Osteoblast (primary cell): Measurements from ENCODE around the gene ALDH8A1. TPM values are rescaled to one million over a fixed set of nuclear protein-coding genes. Genes with fewer than 3 reads are reported as not detected.

Experiments used
- DNase-seq: peaks from one replicate; pipeline ENCODE4 v3.0.0; 2011; ENCODE audit warnings: low spot score, mixed read lengths; ENCODE audit not compliant: insufficient read length; ENCODE audit errors: missing footprints
- H2AFZ ChIP-seq: 2 replicates; pipeline ENCODE4 v1.6.0; 2011; ENCODE audit warnings: mild to moderate bottlenecking, low read length
- H3K27ac ChIP-seq: 2 replicates; pipeline ENCODE4 v1.5.1; 2011; ENCODE audit warnings: mild to moderate bottlenecking, low read depth, low read length, moderate library complexity
- H3K27me3 ChIP-seq: 2 replicates; pipeline ENCODE4 v1.6.0; 2012; ENCODE audit warnings: mild to moderate bottlenecking, control low read depth, inconsistent platforms, low read length, moderate library complexity; ENCODE audit not compliant: insufficient read depth
- H3K36me3 ChIP-seq: 2 replicates; pipeline ENCODE4 v1.5.1; 2011; ENCODE audit warnings: mild to moderate bottlenecking, low read length, control low read depth, moderate library complexity; ENCODE audit not compliant: insufficient read depth
- H3K4me1 ChIP-seq: 2 replicates; pipeline ENCODE4 v1.5.1; 2011; ENCODE audit warnings: mild to moderate bottlenecking, low read length, control low read depth, moderate library complexity; ENCODE audit not compliant: insufficient read depth
- H3K4me2 ChIP-seq: 2 replicates; pipeline ENCODE4 v1.6.0; 2011; ENCODE audit warnings: mild to moderate bottlenecking, low read length; ENCODE audit not compliant: insufficient read depth
- H3K4me3 ChIP-seq: fragments of 200-600 bp; sonication (generic); 3 replicates; pipeline ENCODE4 v1.5.1; 2012; ENCODE audit warnings: mild to moderate bottlenecking, low read length, inconsistent platforms; ENCODE audit not compliant: insufficient read depth
- H3K79me2 ChIP-seq: 2 replicates; pipeline ENCODE4 v1.6.0; 2012; ENCODE audit warnings: mild to moderate bottlenecking, low read length, control low read depth, inconsistent platforms; ENCODE audit not compliant: insufficient read depth
- H3K9me3 ChIP-seq: 2 replicates; pipeline ENCODE4 v1.5.1; 2011; ENCODE audit warnings: low read depth, low read length, control low read depth
- H4K20me1 ChIP-seq: 2 replicates; pipeline ENCODE4 v1.6.0; 2012; ENCODE audit warnings: mild to moderate bottlenecking, low read length, control low read depth; ENCODE audit not compliant: insufficient read depth
- total RNA-seq: library from RNA; depleted of rRNA; stranded (reverse); fragments of >200 nt; gene quantifications from 2 replicates; pipeline ENCODE4 v1.2.3, GENCODE V29; 2012
- TF ChIP-seq, protein P1 (sequence below): IDR thresholded peaks from 2 replicates; pipeline ENCODE4 v1.5.1; 2011; ENCODE audit warnings: mild to moderate bottlenecking, low read depth, low read length, moderate library complexity; ENCODE audit errors: extremely low read depth

ALDH8A1 gene
- total RNA-seq, 1 donor, result under 0.01 TPM

DNA sequence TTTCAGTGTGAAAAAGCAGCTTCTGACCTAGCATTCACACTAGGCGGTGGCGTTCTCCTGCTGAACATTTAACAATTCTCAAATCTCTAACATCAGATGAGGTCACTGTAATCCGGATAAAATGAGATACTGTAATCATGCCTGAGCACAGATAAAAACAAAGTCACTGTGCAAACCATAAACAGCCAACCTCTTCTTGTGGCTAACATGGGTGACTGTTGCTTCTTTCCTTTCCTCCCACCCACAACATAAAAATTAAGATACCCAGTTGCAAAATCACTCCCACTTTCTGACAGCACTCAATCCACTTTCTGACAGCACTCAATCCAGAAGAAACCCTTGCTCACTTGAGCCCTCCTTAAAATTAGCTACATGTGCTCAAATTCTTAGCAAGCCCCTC is 11.5 kb upstream of the ALDH8A1 start:
- Histone ChIP-seq H3K27ac (no peak overlapping the region), H4K20me1 (no peaks in the 10 kb centered on the region), H3K27me3 (no peaks in the 10 kb centered on the region), H3K9me3 (no peaks in the 10 kb centered on the region), H3K36me3 (peaks cover 21% of the 10 kb centered on the region), H3K4me3 (no peak overlapping the region), H2AFZ (no peak overlapping the region), H3K4me2 (no peak overlapping the region), H3K4me1 (no peaks in the 10 kb centered on the region), H3K79me2 (no peaks in the 10 kb centered on the region)
- TF ChIP-seq, protein P1, sequence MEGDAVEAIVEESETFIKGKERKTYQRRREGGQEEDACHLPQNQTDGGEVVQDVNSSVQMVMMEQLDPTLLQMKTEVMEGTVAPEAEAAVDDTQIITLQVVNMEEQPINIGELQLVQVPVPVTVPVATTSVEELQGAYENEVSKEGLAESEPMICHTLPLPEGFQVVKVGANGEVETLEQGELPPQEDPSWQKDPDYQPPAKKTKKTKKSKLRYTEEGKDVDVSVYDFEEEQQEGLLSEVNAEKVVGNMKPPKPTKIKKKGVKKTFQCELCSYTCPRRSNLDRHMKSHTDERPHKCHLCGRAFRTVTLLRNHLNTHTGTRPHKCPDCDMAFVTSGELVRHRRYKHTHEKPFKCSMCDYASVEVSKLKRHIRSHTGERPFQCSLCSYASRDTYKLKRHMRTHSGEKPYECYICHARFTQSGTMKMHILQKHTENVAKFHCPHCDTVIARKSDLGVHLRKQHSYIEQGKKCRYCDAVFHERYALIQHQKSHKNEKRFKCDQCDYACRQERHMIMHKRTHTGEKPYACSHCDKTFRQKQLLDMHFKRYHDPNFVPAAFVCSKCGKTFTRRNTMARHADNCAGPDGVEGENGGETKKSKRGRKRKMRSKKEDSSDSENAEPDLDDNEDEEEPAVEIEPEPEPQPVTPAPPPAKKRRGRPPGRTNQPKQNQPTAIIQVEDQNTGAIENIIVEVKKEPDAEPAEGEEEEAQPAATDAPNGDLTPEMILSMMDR, result no peak
- no peak for DNase-seq

DNA sequence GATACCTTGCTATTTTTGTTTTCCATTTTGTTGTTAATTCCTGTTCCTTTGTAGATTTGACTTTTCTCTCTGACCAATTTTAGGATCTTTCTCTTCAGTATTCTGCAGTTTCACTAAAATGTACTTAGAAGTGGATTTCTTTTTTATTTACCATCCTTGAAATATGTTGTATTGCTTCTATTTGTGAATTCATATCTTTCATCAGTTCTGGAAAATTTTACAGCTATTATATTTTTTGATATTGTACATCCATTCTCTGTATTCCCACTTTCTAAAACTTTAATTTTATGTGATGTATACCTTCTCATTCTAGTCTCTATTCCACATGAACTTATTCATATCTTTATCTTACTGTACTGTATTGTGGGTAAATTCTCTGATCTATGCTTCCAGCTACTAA is 9.7 kb upstream of the ALDH8A1 start:
- H3K79me2 ChIP-seq, result no peaks in the 10 kb centered on the region
- H3K27me3 ChIP-seq, result no peaks in the 10 kb centered on the region
- H2AFZ ChIP-seq, result no peak overlapping the region
- H3K36me3 ChIP-seq, result peaks cover 10% of the 10 kb centered on the region
- no peak overlapping the region for H3K4me3 ChIP-seq
- no peak overlapping the region for H3K27ac ChIP-seq
- DNase-seq, result no peak
- TF ChIP-seq, protein P1, result no peak
- H4K20me1 ChIP-seq, result no peaks in the 10 kb centered on the region
- no peak overlapping the region for H3K4me2 ChIP-seq
- no peaks in the 10 kb centered on the region for H3K9me3 ChIP-seq
- H3K4me1 ChIP-seq, result no peaks in the 10 kb centered on the region

DNA sequence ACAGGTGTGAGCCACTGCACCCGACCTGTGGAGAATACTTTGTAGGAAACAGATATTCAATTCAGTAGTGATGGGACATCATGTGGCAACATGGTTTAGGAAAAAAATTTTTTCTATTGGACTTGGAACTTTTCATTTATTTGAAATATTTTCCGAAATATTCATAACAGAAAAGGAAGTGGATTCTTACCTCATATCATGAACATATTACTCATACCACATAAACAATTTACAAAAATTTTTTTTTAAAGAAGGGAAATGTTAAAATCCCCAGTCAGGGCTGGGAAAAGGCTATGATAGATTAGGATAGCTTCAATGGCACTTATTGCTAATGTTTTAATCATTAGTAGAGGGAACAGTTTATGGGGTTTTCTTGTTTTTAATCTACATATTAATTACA is 6.8 kb upstream of the ALDH8A1 start:
- H3K36me3 ChIP-seq, result no peaks in the 10 kb centered on the region
- no peaks in the 10 kb centered on the region for H4K20me1 ChIP-seq
- no peak overlapping the region for H3K27ac ChIP-seq
- H3K4me3 ChIP-seq, result no peak overlapping the region
- H3K79me2 ChIP-seq, result no peaks in the 10 kb centered on the region
- H3K4me1 ChIP-seq, result no peaks in the 10 kb centered on the region
- H2AFZ ChIP-seq, result no peak overlapping the region
- H3K27me3 ChIP-seq, result no peaks in the 10 kb centered on the region
- TF ChIP-seq, protein P1, result no peak
- no peaks in the 10 kb centered on the region for H3K9me3 ChIP-seq
- DNase-seq, result no peak
- H3K4me2 ChIP-seq, result no peak overlapping the region

DNA sequence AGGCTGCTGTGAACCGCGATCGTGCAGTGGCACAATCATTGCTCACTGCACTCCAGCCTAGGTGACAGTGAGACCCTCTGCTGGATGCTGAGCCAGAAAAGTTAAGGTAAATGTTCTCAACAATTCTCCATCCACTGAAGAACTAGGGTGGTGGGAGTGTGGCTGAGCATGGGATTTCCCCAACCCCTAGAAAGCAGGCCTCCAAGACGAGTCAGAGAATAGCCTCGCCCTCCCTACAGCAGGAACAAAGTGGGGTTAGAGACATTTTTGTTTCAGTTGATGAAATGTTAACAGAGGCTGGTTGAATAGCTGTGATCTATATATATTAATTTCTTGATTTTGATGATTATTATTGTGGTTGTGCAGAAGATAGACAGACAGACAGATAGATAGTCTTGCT is 6.1 kb upstream of the ALDH8A1 start:
- Histone ChIP-seq H3K36me3 (no peaks in the 10 kb centered on the region), H3K79me2 (no peaks in the 10 kb centered on the region), H3K4me3 (no peak overlapping the region), H3K4me2 (no peak overlapping the region), H3K9me3 (no peaks in the 10 kb centered on the region), H3K4me1 (no peaks in the 10 kb centered on the region), H3K27ac (no peak overlapping the region), H2AFZ (no peak overlapping the region), H3K27me3 (no peaks in the 10 kb centered on the region), H4K20me1 (no peaks in the 10 kb centered on the region)
- no peak for DNase-seq
- TF ChIP-seq, protein P1, result no peak
